Cardiac fibroblast (primary cell): ENCODE measurements around the gene CTDSPL.

ENCODE experiments used
- DNase-seq, 2 donors: peaks; one replicate each; pipeline versions ENCODE4 v3.0.0 to v3.0.0-alpha.2; 2010; ENCODE audit warnings: low read depth in 2 of 2
- H3K4me3 ChIP-seq, 2 donors: replicated peaks in 1 of 2; 1 replicate in 1 of 2; 2 replicates in 1 of 2; pipeline ENCODE4 v1.5.1; 2011; ENCODE audit warnings: low read depth in 2 of 2, low read length in 2 of 2, mild to moderate bottlenecking in 2 of 2, moderate library complexity in 1 of 2
- CTCF ChIP-seq: IDR thresholded peaks from one replicate; pipeline ENCODE4 v1.5.1; 2011; ENCODE audit warnings: low read depth, mild to moderate bottlenecking, low read length, inconsistent platforms

The CTDSPL gene

DNA sequence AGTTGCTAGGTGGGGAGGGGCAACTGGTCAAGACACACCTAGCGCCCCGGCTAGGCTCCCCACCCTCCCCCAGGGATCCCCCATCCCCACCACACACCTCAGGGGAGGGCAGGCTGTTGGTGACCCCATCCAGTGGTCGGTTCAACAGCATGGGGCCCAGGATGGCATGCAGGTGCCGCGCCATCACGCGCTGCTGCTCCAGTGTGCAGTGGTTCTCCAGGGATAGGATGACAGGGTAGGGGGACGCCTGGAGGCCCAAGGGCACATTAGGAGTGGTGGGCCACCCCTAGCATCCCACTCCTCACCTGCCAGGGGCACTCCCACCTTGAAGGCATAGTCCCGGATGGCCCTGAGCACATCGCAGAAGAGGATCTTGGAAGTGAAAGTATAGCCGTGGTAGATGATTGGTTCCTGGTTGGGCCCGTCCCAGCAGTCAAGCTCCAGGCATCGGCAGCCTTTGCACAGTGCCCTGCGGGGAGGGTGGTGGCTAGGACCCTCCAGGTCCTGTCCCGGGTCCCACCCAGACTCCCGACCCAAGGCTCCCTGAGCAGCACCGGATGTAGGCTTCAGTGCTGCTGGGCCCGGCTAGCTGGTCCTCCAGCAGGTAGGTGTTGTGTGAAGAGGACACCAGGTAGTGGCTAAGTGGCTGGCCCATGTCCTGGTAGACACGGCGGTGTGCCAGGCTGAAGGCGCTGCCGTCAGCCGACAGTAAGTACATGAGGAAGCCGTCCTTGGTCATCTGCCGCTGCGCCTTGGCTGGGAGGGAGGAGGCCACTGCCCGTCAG is 148.3 kb downstream of the CTDSPL start:
- DNase-seq, result no peak
- no peak for TF ChIP-seq CTCF

GRCh38 chr3:38011111-38011510 is 149.4 kb downstream of the CTDSPL start:
- DNase-seq, result no peak
- H3K4me3 ChIP-seq, result no peak overlapping the region
- no peak for TF ChIP-seq CTCF

More for the DNA sequence above, 148.3 kb downstream of the CTDSPL start:
- H3K4me3 ChIP-seq, result no peak overlapping the region

DNA sequence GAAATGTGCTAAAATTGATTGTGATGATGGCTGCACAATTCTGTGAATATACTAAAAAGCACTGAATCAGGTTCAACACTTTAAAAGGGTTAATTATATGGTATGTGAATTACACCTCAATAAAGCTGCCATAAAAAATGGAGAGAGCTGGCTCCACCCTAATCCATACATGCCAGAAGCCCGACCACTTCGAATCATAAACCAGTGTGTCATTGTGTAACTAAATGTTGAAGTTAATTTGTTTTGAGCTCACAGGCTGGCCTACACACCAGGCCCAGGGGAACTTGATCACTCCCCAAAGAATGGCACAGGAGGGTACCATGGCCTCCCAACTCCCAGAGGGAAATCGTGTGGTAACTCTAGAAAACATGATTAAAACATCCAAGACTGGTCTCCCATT is 153.8 kb downstream of the CTDSPL start:
- DNase-seq, result no peak
- TF ChIP-seq CTCF, result no peak
- H3K4me3 ChIP-seq, result no peak overlapping the region

- no peak for TF ChIP-seq CTCF
- no peak overlapping the region for H3K4me3 ChIP-seq
- no peak for DNase-seq
Observed at GRCh38 chr3:38015984-38016383, 154.3 kb downstream of the CTDSPL start.

- H3K4me3 ChIP-seq, result no peak overlapping the region
- DNase-seq, result no peak
- no peak for TF ChIP-seq CTCF
Observed at GRCh38 chr3:38016410-38016809, 154.7 kb downstream of the CTDSPL start.

DNA sequence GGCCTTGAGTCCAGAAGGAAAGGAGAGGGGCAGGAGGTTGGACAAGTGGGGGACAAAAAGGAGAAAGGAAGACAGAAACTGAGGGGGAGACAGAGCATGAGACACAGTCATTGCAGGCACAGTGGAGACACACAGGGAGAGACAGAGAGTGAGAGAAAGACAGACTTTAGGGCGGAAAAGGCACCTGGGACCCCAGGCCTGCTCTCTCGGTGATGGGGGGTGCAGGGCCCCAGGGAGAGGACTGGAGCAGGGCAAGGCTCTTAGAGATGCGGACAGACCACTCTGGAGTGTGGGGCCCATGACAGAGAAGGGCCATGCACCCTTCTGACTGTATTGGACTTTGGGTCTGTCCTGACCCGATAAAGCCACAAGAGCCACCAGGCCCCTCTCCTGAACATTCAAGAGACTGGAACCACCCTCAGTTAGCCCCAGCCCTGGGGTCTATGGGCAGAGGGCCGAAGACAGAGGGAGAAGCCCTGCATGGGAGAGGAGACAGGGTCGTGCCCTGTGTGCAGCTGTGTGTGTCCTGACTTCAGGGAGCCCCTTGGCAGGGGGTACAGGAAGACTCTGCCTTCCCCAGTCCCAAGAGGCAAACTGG is 155.3 kb downstream of the CTDSPL start:
- H3K4me3 ChIP-seq, result no peak overlapping the region
- DNase-seq, result no peak
- TF ChIP-seq CTCF, result no peak
